ENCODE measurements around the gene ARID3A.

- TF ChIP-seq CTCF (IDR thresholded peaks at IDR 0.05; ENCODE audit: insufficient read depth, low read depth, low read length) (no peak), EZH2 (IDR thresholded peaks at IDR 0.05; ENCODE audit: insufficient read depth, low read length) (no peak)
Observed at GRCh38 chr19:901216-902092, 24.4 kb upstream of the ARID3A start.

Data from astrocyte (in vitro differentiated cells and primary cell).